UCSD-AML1 (cell line): Measurements from ENCODE around the gene TRPM5.

Experiments used
- DNase-seq: peaks from one replicate; lab custom pipeline; 2025; ENCODE audit not compliant: unreplicated experiment; lab: John Stamatoyannopoulos, UW

TRPM5 gene

DNA sequence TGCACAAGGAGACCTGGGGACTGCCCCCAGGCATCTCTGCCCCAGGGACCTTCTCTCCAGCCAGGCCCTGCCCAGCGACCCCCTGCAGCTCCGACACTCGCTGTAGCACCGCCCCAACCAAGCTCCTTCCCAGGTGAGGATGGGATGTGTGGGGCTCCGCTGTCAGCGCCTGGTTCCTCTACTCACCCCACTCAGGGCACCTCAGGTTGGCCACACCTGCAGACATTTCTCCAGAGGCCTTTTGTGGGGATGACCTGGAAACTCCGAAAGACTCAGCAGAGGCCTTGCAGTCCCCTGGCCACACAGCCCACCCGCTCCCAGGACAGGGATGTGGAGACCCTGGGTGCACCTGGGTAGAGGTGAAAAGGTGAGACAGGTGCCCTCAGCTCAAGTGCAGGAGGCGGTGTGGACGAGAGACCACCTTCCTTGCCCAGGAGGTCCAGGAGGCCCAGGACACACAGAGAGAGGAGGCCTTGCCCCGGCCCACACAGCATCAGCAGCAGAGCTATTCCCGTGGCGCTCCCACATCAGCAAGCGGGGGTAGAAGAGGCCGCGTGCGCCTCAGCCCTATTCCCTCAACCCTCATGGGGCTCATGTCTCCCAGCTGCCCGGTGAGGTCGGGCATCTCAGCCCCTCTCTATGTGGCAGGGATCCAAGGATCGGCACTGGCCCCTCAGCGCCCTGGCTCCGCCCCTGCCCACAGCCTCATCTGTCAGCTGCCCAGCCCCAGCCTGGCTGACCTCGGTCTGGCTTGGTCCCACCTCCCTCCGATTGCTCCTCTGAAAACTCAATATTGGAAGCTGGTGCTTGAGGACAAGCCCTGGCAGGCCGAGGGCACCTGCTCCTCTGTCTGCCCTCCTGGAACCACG, 20.9 kb downstream of the TRPM5 start:
- no peak for DNase-seq

- no peak for DNase-seq
Measured at GRCh38 chr11:2422461-2423156, 21.7 kb downstream of the TRPM5 start.

GRCh38 chr11:2421996-2422395, 22.3 kb downstream of the TRPM5 start:
- no peak for DNase-seq

GRCh38 chr11:2421226-2421994, 22.9 kb downstream of the TRPM5 start:
- DNase-seq: no peak

DNA sequence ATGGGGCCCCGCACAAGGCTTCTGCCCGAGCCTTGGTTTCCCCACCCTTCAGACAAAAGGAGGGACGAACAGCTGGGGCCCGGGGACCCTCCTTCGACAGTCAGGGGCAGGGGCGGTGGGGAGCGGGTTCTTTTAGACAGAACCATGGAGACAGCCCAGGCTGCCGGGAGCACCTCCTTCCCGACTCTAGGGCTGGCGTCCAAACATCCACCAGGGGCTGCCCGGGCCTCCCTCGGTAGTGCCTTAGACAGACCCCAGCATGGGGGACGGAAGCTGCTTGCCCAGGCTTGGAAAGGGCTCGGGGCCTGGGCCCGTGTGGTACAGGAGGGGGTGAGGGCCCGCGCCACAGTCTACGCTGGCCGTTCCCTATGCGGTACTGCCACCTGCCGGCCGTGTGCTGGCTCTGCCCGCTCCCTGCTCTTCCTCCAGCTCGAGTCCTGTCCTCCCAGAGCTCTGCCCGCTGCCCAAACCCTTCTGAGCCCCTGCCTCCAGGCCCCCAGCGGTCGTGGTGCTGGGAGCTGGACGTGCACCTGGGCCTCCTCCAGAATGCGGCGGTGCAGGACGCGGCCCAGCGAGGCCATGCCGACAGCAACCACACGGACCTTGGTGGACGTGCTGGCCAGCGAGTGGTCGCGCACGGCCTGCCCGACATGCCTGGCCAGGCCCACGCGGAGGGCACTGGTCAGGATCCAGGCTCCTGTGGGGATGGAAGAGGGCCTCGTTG, 23.6 kb downstream of the TRPM5 start:
- peak; percentile 81 for DNase-seq

DNA sequence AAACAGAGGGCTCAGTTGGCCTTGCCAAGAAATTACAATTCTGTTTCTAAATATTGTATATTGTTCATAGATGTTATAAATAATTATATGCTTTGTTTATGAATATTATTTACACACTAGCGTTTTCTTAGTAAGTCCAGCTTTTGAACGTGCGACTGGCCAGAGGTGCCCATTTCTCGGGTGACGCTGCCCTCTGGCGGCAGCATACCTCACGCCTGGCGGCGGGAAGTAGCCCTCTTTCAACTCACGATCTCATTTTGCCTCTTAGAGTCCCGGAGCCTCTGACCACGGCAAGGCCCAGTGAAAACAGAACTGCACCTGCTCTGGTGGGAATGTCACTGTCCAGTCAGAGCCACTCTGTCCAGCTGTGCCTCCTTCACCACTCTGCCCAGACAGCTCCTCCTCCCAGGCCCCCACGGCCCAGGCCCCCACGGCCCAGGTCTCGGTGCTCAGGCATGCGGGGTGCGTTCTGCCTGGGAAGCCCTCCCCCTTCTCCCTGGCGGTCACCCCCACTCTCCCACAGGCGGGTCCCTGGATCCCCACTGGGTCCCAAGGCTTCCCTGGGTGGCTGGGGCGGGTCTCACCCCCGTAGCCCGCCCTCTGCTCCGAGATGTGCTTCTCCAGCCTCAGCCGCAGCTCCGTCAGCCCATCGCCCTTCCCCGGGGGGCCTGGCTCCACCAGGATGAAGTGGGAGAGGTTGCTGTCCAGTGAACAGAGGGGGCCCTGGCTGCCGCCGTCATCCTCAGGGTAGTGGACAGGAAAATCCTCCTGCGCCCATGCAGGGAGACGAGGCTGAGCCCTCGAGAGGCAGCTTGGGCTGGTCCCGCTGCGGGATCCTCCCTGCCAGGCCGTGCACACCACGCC, 24.4 kb downstream of the TRPM5 start:
- DNase-seq: peak; percentile 80

GRCh38 chr11:2418693-2419360, 25.5 kb downstream of the TRPM5 start:
- DNase-seq: no peak

DNA sequence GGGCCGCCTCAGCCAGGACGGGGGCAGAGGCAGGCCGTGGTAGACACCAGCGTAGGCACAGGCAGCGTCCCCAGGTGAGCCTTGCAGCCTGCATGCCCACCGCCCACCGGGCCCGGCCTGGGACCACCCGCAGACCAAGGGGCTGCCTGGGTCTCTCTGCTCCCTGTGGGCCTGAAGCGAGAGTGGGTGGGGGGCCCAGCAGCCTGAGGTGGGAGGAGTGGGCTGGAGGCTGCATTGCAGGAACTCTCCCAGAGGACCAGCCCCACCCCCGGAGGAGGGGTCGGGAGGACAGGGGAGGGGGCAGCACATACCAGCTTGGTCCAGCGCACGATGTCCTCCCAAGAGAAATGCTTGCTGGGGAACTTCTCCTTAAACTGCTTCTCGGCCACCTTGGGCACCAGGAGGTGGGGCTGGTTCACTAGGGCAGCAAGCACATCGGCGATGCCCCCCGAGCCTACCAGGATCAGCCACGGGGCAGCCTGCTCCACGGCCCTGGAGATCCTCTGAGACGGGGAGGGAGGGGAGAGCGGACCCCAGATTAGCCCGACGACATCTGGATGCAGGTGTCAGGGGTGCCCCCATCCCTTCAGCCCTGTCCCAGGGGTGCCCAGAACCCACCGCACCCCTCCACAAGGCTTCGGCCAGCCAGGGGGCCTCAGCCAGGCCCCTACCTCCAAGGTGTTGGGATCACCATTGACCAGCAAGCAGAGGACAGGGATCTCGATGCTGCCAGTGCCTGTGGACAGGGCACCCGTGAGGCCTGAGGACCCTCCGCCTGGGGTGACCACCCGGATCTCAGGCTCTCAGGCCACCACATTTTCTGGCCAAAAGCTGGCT, 26.2 kb downstream of the TRPM5 start:
- no peak for DNase-seq

DNA sequence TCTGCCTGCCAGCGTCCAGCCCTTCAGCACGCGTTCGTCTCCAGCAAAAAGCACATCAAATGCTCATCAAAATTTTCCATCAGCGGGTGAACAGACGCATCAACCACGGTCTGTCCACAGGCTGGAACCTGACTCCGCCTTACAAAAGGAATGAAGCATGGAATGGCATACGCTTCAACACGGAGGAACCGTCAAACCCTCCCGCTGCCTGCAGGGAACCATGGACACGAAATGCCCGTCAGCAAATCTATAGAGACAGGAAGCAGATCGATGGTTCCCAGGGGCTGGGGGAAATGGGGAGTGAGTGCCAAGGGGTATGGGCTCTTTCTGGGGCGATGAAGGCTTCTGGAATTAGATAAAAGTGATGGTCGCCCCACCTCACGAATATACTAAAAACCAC, 27.5 kb downstream of the TRPM5 start:
- no peak for DNase-seq

DNA sequence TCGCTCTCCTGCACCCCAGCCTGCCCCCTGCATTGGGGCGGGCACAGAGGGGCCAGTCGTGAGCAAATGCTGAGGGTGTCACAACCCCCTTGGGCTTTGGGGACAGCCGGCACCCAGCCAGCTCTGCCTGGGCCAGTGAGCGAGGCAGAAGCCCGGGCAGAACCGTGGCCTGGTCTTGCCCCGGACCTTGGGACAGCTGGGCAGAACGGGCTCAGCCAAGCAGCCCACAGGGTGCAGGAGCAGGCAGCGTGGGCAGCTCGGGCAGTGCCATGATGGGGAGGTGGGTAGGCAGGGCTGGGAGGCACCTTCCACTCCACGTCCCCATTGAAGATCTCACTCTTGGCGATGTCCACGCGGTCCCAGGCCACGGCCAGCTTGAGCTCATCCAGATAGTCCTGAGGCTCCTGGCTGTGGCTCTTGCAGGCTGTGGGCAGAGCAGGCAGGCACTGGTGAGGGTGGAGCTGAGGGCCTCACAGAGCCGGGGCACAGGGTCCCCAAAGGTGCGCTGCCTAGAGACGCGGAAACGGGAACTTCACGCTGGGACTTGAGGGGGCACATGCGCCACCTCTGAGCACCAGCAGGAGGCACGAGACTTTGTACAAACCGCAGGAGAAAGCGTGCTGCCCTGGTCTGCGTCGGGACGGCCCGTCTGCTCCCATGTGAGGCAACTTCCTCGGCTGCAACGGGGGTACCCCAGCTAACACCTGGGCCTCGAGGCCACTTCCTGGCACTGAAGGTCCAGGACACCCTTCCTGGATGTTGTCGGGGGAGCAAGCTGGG, 28.5 kb downstream of the TRPM5 start:
- DNase-seq: no peak

DNA sequence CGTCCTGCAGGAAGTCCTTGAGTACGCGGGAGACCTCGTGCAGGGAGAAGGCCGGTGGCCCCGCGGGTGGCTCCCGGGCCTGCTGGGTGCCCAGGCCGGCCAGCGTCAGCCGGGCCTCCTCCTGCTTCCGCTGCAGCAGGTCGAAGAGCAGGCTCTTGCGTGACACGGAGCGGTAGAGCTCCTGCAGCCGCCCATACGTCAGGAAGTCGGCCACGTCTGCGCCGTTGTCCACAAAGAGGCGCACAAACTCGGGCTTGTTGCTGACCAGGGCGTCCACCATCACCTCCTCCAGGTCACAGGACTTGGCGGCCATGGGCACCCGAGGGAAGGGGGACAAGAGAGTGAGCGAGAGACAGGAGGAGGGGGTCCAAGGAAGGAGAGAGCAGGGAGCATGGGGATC, 29.1 kb downstream of the TRPM5 start:
- DNase-seq: no peak

DNA sequence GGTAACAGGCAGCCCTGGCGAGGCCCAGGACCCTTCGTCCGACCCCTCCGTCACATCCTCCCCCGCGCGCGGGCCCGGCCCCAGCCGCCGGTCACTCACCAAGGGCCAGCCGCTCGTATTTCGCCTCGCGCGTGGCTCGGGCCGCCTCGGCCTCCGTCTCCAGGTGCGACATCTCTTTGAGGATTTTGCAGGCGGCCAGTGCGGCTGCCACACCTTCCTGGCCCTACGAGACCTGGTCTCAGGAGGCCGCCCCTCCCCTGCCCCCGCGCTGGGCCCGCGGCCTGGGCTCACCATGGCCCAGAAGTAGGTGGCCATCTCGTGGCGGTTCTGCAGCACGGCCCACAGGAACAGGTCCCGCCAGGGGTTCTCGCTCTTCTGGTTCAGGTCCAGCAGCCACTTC, 29.7 kb downstream of the TRPM5 start:
- DNase-seq: no peak

GRCh38 chr11:2413742-2414579, 30.4 kb downstream of the TRPM5 start:
- DNase-seq: no peak

GRCh38 chr11:2412323-2412722, 32.0 kb downstream of the TRPM5 start:
- DNase-seq: no peak

GRCh38 chr11:2411446-2412305, 32.6 kb downstream of the TRPM5 start:
- DNase-seq: no peak

GRCh38 chr11:2410616-2411015, 33.7 kb downstream of the TRPM5 start:
- no peak for DNase-seq
